ENCODE data around the gene TNFSF9.
"Not testable (repeated sequence)": the region's sequence is repeated elsewhere in the genome, so short reads cannot be mapped to it uniquely, and the experiment has no call there.

TNFSF9 gene

DNA sequence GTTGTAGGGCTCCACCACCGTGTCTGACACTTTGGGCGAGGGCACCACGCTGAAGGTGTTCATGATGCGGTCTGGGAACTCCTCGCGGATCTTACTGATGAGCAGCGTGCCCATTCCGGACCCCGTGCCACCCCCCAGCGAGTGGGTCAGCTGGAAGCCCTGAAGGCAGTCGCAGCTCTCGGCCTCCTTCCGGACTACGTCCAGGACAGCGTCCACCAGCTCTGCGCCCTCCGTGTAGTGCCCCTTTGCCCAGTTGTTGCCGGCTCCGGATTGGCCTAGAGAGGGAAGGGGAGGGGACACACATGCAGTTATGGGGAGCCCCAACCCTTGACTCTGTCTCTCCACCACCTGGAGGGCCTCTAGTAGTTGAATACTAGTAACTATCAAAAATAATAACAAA lies 34.9 kb upstream of the TNFSF9 start:
- Histone ChIP-seq H3K36me3 (ENCODE audit: control insufficient read depth, insufficient read depth, low read length, severe bottlenecking) (no peaks in the 10 kb centered on the region), H3K9me3 (ENCODE audit: control insufficient read depth, low read length) (peaks cover 12% of the 10 kb centered on the region), H3K4me3 (ENCODE audit: low read length) (no peak overlapping the region), H3K9ac (ENCODE audit: low read length) (no peak overlapping the region), H3K4me1 (ENCODE audit: control insufficient read depth, insufficient read depth, low read length) (no peaks in the 10 kb centered on the region), H3K27me3 (replicated peaks; ENCODE audit: control insufficient read depth, insufficient read depth, low read length) (peaks cover 29% of the 10 kb centered on the region)
- DNase-seq (ENCODE audit: low read depth) = no peak

- Histone ChIP-seq H3K9ac (ENCODE audit: low read length) (no peak overlapping the region), H3K27me3 (replicated peaks; ENCODE audit: control insufficient read depth, insufficient read depth, low read length) (peaks cover 34% of the 10 kb centered on the region), H3K9me3 (ENCODE audit: control insufficient read depth, low read length) (no peaks in the 10 kb centered on the region), H3K4me3 (ENCODE audit: low read length) (no peak overlapping the region), H3K36me3 (ENCODE audit: control insufficient read depth, insufficient read depth, low read length, severe bottlenecking) (no peaks in the 10 kb centered on the region), H3K4me1 (ENCODE audit: control insufficient read depth, insufficient read depth, low read length) (no peaks in the 10 kb centered on the region)
- DNase-seq (ENCODE audit: low read depth) = no peak
Observed at GRCh38 chr19:6498294-6499036, 32.4 kb upstream of the TNFSF9 start.

- Histone ChIP-seq H3K9ac (ENCODE audit: low read length) (no peak overlapping the region), H3K4me3 (ENCODE audit: low read length) (no peak overlapping the region), H3K36me3 (ENCODE audit: control insufficient read depth, insufficient read depth, low read length, severe bottlenecking) (no peaks in the 10 kb centered on the region), H3K9me3 (ENCODE audit: control insufficient read depth, low read length) (no peaks in the 10 kb centered on the region), H3K27me3 (replicated peaks; ENCODE audit: control insufficient read depth, insufficient read depth, low read length) (peaks cover 34% of the 10 kb centered on the region), H3K4me1 (ENCODE audit: control insufficient read depth, insufficient read depth, low read length) (no peaks in the 10 kb centered on the region)
- DNase-seq (ENCODE audit: low read depth) = no peak
Observed at GRCh38 chr19:6499052-6499790, 31.6 kb upstream of the TNFSF9 start.

GRCh38 chr19:6500837-6501739 lies 29.7 kb upstream of the TNFSF9 start:
- Histone ChIP-seq H3K4me3 (ENCODE audit: low read length) (no peak overlapping the region), H3K4me1 (ENCODE audit: control insufficient read depth, insufficient read depth, low read length) (no peaks in the 10 kb centered on the region), H3K9ac (ENCODE audit: low read length) (no peak overlapping the region), H3K9me3 (ENCODE audit: control insufficient read depth, low read length) (no peaks in the 10 kb centered on the region), H3K36me3 (ENCODE audit: control insufficient read depth, insufficient read depth, low read length, severe bottlenecking) (no peaks in the 10 kb centered on the region), H3K27me3 (replicated peaks; ENCODE audit: control insufficient read depth, insufficient read depth, low read length) (peaks cover 34% of the 10 kb centered on the region)
- DNase-seq (ENCODE audit: low read depth) = no peak

GRCh38 chr19:6501740-6502648 lies 28.8 kb upstream of the TNFSF9 start, which contains the start of gene TUBB4A:
Gene TUBB4A (minus strand): TSS chr19:6502309. CDS start chr19:6502212, 97 bp downstream.
- no peak for DNase-seq (ENCODE audit: low read depth)
- Histone ChIP-seq H3K4me3 (ENCODE audit: low read length) (no peak within 1 kb of the TSS), H3K4me1 (ENCODE audit: control insufficient read depth, insufficient read depth, low read length) (no peaks in the 10 kb centered on the region), H3K9ac (ENCODE audit: low read length) (no peak within 1 kb of the TSS), H3K27me3 (replicated peaks; ENCODE audit: control insufficient read depth, insufficient read depth, low read length) (peaks cover 34% of the 10 kb centered on the region), H3K9me3 (ENCODE audit: control insufficient read depth, low read length) (no peaks in the 10 kb centered on the region), H3K36me3 (ENCODE audit: control insufficient read depth, insufficient read depth, low read length, severe bottlenecking) (no peaks in the 10 kb centered on the region)

GRCh38 chr19:6503407-6504201 lies 27.2 kb upstream of the TNFSF9 start:
- Histone ChIP-seq H3K4me1 (ENCODE audit: control insufficient read depth, insufficient read depth, low read length) (no peaks in the 10 kb centered on the region), H3K4me3 (ENCODE audit: low read length) (no peak overlapping the region), H3K9ac (ENCODE audit: low read length) (no peak overlapping the region), H3K27me3 (replicated peaks; ENCODE audit: control insufficient read depth, insufficient read depth, low read length) (peaks cover 28% of the 10 kb centered on the region), H3K9me3 (ENCODE audit: control insufficient read depth, low read length) (no peaks in the 10 kb centered on the region), H3K36me3 (ENCODE audit: control insufficient read depth, insufficient read depth, low read length, severe bottlenecking) (no peaks in the 10 kb centered on the region)
- DNase-seq (ENCODE audit: low read depth) = no peak

DNA sequence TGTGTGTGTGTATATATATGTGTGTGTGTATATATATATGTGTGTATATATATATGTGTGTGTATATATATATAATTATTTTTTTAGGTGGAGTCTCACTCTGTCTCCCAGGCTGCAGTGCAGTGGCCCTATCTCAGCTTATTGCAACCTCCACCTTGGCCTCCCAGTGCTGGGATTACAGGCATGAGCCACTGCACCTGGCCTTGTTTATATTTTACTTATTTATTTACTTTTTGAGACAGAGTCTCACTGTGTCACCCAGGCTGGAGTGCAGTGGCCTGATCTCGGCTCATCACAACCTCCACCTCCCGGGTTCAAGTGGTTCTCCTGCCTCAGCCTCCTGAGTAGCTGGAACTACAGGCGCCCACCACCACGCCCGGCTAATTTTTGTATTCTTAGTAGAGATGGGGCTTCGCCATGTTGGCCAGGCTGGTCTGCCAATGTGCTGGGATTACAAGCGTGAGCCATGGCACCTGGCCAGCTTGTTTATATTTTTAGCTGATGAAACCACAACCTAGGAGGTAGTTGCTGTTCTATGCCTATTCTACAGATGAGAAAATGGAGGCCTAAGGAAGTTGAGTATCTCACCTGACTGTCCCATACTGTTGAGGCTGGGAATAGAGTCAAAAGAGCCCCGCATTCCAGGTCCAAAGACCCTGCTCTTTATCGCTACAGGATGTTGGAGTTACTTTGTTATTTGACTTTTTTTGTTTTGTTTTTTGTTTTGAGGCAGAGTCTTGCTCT lies 22.6 kb upstream of the TNFSF9 start:
- not testable (repeated sequence) for H3K9me3 ChIP-seq (ENCODE audit: control insufficient read depth, low read length); H3K27me3 ChIP-seq (replicated peaks; ENCODE audit: control insufficient read depth, insufficient read depth, low read length); H3K4me1 ChIP-seq (ENCODE audit: control insufficient read depth, insufficient read depth, low read length); DNase-seq (ENCODE audit: low read depth); H3K36me3 ChIP-seq (ENCODE audit: control insufficient read depth, insufficient read depth, low read length, severe bottlenecking); H3K4me3 ChIP-seq (ENCODE audit: low read length); H3K9ac ChIP-seq (ENCODE audit: low read length)

DNA sequence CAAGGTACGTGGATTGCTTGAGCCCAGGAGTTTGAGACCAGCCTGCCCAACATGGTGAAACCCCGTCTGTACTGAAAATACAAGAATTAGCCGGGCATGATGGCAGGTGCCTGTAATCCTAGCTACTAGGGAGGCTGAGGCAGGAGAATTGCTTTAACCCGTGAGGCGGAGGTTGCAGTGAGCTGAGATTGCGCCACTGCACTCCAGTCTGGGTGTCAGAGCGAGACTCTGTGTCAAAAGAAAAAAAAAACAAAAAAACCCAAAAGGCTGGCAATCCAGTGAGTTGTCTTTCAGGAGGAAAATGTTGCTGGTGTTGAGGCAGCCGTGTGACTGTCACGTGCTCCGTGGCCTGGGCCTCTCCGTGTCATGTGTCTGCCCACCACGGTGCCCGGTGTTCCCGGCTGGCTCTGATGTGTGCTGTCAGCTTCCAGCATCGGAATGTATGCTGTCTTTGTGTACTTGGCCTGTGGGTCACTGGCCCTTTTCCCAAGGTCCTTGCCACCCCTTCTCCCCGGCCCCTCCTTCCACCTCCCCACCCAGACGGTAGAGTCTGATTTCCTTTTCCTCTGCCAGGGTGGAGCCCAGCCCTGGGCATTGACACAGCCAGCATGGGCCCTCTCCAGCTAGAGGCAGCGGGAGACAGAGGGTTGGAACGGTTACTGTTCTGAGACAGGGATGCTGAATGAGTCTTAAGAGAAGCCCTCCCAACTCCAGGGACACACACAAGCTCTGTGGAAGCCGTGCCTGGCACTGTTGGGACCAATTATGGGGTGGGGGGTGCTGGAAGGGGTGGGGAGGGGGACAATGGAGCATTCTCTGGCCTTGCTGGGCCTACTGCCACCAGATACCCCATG lies 21.5 kb upstream of the TNFSF9 start:
- Histone ChIP-seq H3K36me3 (ENCODE audit: control insufficient read depth, insufficient read depth, low read length, severe bottlenecking) (no peaks in the 10 kb centered on the region), H3K9me3 (ENCODE audit: control insufficient read depth, low read length) (no peaks in the 10 kb centered on the region), H3K4me3 (ENCODE audit: low read length) (no peak overlapping the region), H3K27me3 (replicated peaks; ENCODE audit: control insufficient read depth, insufficient read depth, low read length) (no peaks in the 10 kb centered on the region), H3K9ac (ENCODE audit: low read length) (no peak overlapping the region), H3K4me1 (ENCODE audit: control insufficient read depth, insufficient read depth, low read length) (no peaks in the 10 kb centered on the region)
- DNase-seq (ENCODE audit: low read depth) = no peak

DNA sequence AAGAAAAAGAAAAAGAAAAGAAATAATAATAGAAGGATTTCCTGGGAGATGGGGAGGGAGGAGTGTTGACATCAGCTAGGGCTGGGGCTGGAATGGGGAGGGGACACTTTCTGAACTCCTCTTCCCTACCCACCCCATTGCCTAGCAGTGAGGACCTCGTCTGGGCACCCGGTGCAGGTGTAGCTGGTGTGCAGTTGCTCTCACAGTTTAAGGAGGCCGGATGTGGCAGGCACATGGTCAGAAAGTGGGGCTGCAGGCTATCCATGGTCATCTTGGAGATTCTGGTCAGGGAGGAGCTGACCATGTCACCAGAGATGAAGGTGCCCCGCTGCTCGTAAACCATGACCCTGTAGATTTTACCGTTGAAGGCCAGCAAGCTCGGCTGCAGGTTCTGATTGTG lies 20.2 kb upstream of the TNFSF9 start:
- DNase-seq (ENCODE audit: low read depth) = no peak
- Histone ChIP-seq H3K4me1 (ENCODE audit: control insufficient read depth, insufficient read depth, low read length) (no peaks in the 10 kb centered on the region), H3K36me3 (ENCODE audit: control insufficient read depth, insufficient read depth, low read length, severe bottlenecking) (no peaks in the 10 kb centered on the region), H3K4me3 (ENCODE audit: low read length) (no peak overlapping the region), H3K27me3 (replicated peaks; ENCODE audit: control insufficient read depth, insufficient read depth, low read length) (no peaks in the 10 kb centered on the region), H3K9me3 (ENCODE audit: control insufficient read depth, low read length) (no peaks in the 10 kb centered on the region), H3K9ac (ENCODE audit: low read length) (no peak overlapping the region)
